H1 (cell line): ENCODE measurements around the gene PEAK1.

Source experiments
- EGR1 ChIP-seq: IDR thresholded peaks from 2 replicates; pipeline ENCODE4 v1.6.1; 2011; ENCODE audit warnings: low read depth, low read length, borderline replicate concordance
- EP300 ChIP-seq, 2 experiments: IDR thresholded peaks; 1 replicate in 1 of 2; 2 replicates in 1 of 2; pipeline ENCODE4 v1.6.1; 2011 to 2012; ENCODE audit warnings: low read depth in 2 of 2, low read length in 2 of 2, mild to moderate bottlenecking in 2 of 2, borderline replicate concordance in 1 of 2, inconsistent platforms in 1 of 2, moderate library complexity in 1 of 2
- EZH2 ChIP-seq: fragments of 200-600 bp; sonication (generic); IDR thresholded peaks from 2 replicates; pipeline ENCODE4 v1.7.1; 2012; ENCODE audit warnings: low read depth, mild to moderate bottlenecking, moderate library complexity, low read length, inconsistent platforms; ENCODE audit not compliant: severe bottlenecking
- PHF8 ChIP-seq: fragments of 200-600 bp; sonication (generic); conservative IDR thresholded peaks from 2 replicates; pipeline ENCODE4 v1.7.1; 2012; ENCODE audit warnings: low read depth, mild to moderate bottlenecking, inconsistent platforms, low read length, moderate library complexity
- POLR2A ChIP-seq, 2 experiments: IDR thresholded peaks; 1 replicate in 1 of 2; 2 replicates in 1 of 2; pipeline ENCODE4 v1.6.1; 2011; ENCODE audit warnings: low read depth in 2 of 2, low read length in 2 of 2, mild to moderate bottlenecking in 2 of 2; ENCODE audit errors: control extremely low read depth in 1 of 2
- POLR2AphosphoS5 ChIP-seq: IDR thresholded peaks from 2 replicates; pipeline ENCODE4 v1.6.1; 2011; ENCODE audit warnings: low read depth, low read length
- SIN3A ChIP-seq, 2 experiments: IDR thresholded peaks in 1 of 2; conservative IDR thresholded peaks in 1 of 2; 2 replicates each; pipeline ENCODE4 v1.6.1; 2011 to 2012; ENCODE audit warnings: low read length in 2 of 2, improper control_type of control experiment in 1 of 2, low read depth in 1 of 2, mild to moderate bottlenecking in 1 of 2
- TAF1 ChIP-seq: IDR thresholded peaks from 2 replicates; pipeline ENCODE4 v1.6.1; 2011; ENCODE audit warnings: mild to moderate bottlenecking, low read depth, low read length
- ZNF274 ChIP-seq: IDR thresholded peaks from 2 replicates; pipeline ENCODE4 v1.7.0; 2012; ENCODE audit warnings: low read length, borderline replicate concordance; ENCODE audit errors: extremely low read depth
- TF ChIP-seq, protein P1 (sequence below), 3 experiments: IDR thresholded peaks; 1 replicate in 2 of 3; 2 replicates in 1 of 3; pipeline versions ENCODE4 v1.5.1 to v1.6.1; 2011; ENCODE audit warnings: low read length in 3 of 3, mild to moderate bottlenecking in 3 of 3, inconsistent platforms in 2 of 3, low read depth in 1 of 3, moderate library complexity in 1 of 3; ENCODE audit not compliant: insufficient read depth in 1 of 3; ENCODE audit errors: control extremely low read depth in 1 of 3
- TF ChIP-seq, protein P2 (sequence below): IDR thresholded peaks from 2 replicates; pipeline ENCODE4 v1.6.1; 2011; ENCODE audit warnings: low read depth, mild to moderate bottlenecking, low read length; ENCODE audit not compliant: insufficient read depth

DNA sequence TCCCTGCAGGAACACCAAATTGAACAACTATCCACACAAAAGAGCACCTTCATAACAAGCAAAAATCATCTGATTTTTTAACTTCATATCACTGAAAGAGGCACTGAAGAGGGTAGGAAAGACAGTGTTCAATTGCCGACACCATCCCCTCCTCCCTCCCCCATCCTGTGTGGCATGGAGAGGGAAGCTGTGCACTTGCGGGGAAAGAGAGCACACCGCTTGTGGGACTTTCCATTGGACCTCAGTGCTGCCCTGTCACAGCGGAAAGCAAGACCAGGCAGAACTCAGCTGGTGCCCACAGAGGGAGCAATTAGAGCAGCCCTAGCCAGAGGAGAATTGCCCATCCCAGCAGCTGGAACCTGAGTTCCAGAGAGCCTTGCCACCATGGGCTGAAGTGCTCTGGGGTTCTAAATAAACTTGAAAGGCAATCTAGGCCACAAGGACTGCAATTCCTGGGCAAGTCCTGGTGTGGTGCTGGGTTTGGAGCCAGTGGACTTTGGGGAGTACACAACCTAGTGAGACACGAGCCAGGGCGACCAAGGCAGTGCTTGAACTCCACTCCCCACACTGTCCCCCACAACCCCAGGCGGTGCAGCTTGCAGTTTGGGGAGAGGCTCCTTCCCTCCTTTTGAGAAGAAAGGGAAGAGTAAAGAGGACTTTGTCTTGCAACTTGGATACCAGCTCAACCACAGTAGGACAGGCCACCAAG, 27.0 kb downstream of the PEAK1 start:
- no peak for TF ChIP-seq EZH2
- no peak for TF ChIP-seq ZNF274
- TF ChIP-seq, protein P1, sequence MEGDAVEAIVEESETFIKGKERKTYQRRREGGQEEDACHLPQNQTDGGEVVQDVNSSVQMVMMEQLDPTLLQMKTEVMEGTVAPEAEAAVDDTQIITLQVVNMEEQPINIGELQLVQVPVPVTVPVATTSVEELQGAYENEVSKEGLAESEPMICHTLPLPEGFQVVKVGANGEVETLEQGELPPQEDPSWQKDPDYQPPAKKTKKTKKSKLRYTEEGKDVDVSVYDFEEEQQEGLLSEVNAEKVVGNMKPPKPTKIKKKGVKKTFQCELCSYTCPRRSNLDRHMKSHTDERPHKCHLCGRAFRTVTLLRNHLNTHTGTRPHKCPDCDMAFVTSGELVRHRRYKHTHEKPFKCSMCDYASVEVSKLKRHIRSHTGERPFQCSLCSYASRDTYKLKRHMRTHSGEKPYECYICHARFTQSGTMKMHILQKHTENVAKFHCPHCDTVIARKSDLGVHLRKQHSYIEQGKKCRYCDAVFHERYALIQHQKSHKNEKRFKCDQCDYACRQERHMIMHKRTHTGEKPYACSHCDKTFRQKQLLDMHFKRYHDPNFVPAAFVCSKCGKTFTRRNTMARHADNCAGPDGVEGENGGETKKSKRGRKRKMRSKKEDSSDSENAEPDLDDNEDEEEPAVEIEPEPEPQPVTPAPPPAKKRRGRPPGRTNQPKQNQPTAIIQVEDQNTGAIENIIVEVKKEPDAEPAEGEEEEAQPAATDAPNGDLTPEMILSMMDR (IDR thresholded peaks at IDR 0.05; ENCODE audit: control extremely low read depth in 1 of 3, insufficient read depth in 1 of 3, low read depth in 1 of 3, low read length in 3 of 3): no peak
- TF ChIP-seq, protein P2, sequence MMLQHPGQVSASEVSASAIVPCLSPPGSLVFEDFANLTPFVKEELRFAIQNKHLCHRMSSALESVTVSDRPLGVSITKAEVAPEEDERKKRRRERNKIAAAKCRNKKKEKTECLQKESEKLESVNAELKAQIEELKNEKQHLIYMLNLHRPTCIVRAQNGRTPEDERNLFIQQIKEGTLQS: no peak
- no peak for TF ChIP-seq POLR2A (IDR thresholded peaks at IDR 0.05; ENCODE audit: control extremely low read depth in 1 of 2, low read depth in 2 of 2, low read length in 2 of 2)
- no peak for TF ChIP-seq EGR1
- no peak for TF ChIP-seq EP300 (IDR thresholded peaks at IDR 0.05; ENCODE audit: borderline replicate concordance in 1 of 2, low read depth in 2 of 2, low read length in 2 of 2)
- no peak for TF ChIP-seq PHF8
- TF ChIP-seq TAF1: no peak
- no peak for TF ChIP-seq POLR2AphosphoS5
- no peak for TF ChIP-seq SIN3A (conservative IDR thresholded peaks at IDR 0.05 in 1 of 2, IDR thresholded peaks at IDR 0.05 in 1 of 2; ENCODE audit: low read depth in 1 of 2, low read length in 2 of 2)
